HG03457 (cell line): Measurements from ENCODE around the gene DUSP2.

ENCODE experiments used
- ATAC-seq: cut with Tn5 transposase; IDR thresholded peaks from one replicate; pipeline ENCODE4 v1.9.1; 2021; ENCODE audit warnings: moderate number of reproducible peaks; ENCODE audit not compliant: unreplicated experiment

DUSP2 gene

GRCh38 chr2:96135171-96135570 lies 10.1 kb downstream of the DUSP2 start:
- ATAC-seq = no peak

GRCh38 chr2:96134421-96134820 lies 10.8 kb downstream of the DUSP2 start:
- ATAC-seq = no peak

DNA sequence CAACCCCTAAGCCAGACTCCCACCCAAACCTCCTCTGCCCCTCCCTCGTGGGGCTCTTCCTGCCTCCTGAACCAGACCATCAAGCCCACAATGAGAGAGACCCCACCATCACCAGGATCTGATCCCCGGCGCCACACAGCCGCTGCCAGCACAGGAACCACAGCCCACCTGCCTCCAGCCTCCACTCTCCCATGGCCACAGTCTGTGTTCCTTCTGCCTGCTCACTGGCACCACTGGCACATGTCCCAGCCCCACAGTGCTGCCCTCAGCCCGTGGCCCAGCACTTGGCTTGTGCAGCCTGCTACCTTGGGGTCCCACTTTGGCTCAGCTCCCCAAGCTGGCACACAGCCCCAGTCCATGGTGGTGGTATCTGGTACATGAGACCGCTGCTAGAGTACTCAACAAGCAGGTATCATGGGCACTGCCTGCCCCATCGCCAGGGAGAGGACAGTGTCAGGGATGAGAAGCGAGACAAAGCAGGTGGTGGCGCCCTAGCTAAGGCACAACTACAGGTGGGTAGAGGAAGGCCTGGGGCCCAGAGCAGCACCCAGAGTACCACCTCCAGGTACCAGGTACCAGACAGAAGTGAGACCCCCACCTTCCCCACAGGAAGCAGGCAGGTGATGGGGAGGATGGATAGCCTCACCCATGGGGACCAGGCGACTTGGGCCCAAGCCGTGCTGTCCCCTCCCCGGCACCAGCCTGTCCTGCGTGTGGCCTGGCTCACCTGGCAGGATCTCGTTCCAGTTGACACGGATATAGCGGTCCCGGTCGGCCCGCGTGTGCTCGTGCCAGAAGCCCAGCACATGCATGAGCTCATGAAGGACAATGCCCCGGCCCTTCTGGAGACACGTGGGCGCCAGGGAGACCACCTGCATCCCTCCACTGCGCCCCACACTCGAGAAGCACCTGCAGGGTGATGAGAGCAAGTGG lies 13.2 kb downstream of the DUSP2 start:
- no peak for ATAC-seq

DNA sequence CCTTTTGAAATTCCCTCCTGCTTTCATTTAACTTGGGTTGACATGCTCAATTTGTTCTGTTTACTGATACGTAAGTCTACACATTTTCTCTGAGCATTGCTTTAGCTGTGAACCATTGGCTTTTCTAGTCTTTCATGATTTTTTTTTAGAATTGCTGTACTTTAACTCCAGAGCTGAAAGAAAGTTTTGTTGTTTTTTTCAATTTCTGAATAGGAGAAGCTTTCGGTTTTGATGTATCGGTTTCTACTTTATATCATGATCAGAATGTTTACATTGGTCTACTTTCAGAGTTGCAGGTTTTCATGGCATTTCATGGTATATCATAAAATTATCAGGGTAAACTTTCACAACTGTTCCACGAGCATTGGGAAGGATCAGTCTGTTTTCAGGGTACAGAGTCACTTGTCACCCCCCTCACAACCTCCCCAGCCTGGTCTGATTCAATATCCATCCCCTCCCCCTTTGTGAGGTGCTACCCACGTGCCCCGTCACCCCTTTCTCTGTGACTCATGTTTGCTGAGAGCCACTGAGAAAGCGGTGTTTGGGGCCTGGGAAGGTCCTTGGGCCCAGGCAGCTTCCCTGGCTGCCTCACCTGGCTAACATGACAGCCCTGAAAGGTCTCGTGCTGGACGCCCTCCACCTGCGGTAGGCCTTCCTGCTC lies 14.0 kb downstream of the DUSP2 start:
- no peak for ATAC-seq

GRCh38 chr2:96130483-96130882 lies 14.8 kb downstream of the DUSP2 start:
- ATAC-seq = no peak

- ATAC-seq = no peak
These were observed 15.6 kb downstream of the DUSP2 start for GRCh38 chr2:96129528-96130120.

DNA sequence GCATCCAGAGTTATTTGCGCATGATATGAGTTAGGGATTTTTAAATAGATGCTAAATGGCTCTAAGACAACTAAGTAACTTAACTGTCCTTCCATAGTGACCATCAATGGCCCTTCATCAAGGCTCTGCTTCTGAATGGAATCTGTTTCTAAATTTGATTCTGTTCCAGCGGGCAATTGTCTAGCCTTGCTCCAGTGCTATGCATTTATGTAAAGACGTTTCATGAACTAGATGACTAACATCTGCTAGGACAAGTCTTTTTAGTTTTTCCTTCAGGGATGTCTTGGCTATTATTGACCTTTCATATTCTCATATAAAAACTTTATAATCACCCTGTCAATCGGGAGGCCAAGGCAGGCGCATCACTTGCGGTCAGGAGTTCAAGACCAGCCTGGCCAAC lies 16.8 kb downstream of the DUSP2 start:
- no peak for ATAC-seq

GRCh38 chr2:96124406-96125265 lies 20.6 kb downstream of the DUSP2 start:
- ATAC-seq = no peak

DNA sequence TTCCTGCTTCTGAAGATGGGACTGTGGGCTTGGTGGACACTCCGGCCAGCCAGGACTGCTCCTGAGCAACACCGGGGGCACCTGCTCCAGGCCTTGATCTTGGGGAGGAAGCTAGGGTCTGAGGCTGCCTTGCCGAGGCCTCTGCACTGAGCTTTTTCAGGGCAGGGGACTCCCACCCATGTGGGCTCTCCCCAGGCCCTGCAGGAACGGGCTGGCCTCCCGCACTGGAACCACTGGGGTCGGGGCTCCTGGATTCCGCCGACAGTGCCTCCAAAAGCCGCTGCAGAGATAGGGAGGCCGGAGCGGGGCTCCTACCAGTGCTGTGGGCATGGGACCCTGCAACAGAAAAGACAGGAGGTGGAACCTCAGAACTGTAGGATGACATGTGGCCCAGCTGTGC lies 21.3 kb downstream of the DUSP2 start:
- ATAC-seq = no peak

DNA sequence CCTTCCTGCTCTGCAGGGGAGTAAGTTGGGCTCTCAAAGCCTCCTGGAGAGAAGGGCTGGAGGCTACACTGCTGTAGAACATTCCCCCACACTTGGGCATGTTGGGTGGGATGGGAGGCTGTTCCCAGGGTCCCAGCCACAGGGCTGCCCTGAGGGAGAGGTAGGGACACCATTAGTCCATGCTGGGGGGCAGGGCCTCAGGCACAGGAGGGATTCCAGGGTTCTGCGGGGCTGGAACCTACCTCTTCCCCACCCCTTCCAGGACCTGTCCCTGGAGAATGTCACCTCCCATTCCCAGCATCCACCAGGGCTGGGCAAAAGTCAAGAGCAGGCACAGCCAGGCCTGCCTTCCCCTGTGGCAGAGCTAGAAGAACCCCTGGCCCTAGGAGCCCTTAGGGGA lies 21.9 kb downstream of the DUSP2 start:
- no peak for ATAC-seq

DNA sequence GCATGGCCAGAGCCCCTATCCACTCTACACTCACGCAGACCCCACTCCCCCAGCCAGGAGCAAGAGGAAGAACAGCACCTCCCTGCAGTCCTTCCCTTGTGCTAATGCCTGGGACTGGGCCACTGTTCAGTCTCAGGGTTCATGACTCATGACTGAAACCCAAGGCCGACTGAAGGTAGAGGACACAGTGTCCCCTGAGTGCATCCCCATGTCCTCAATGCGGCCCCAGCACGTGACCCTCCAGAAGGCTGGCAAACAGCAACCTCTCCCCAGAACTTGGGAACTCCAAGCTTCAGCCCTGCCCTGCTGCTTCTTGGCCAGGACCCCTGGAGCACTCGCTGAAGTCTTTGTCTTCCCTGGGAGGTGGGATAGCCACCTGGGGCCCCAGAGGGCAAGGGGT lies 22.8 kb downstream of the DUSP2 start:
- ATAC-seq = no peak

GRCh38 chr2:96121414-96121813 lies 23.8 kb downstream of the DUSP2 start:
- no peak for ATAC-seq

- no peak for ATAC-seq
These were observed 24.2 kb downstream of the DUSP2 start for GRCh38 chr2:96120991-96121390.

DNA sequence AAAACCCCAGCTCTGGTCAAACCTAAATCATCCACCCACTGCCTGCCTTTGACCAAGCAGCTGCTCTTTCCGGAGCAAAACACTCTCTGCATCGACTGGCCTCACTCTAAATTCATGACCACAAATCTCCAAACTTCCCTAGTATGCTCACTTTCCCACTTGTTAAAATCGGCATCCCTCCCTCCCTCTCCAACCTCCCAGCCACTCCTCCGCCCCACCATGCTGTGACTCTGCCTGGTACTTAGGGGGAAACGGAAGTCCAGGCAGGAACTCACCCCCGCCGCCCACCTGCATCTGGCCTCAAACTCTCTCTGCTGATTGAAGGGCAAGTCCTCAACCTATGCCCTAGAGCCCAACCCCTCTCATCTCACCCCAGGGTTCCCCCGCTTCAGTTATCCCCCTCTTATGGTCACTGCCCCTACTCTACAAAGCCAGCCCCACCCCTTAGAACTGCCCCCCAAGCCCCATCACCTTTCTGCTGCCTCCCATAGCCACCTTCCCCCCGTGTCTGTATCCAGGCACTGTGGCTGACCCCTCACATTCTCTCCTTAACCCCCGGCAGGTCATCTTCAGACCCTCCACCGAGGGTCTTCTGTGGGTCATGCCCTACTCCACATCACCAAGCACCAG lies 25.0 kb downstream of the DUSP2 start:
- ATAC-seq = no peak

DNA sequence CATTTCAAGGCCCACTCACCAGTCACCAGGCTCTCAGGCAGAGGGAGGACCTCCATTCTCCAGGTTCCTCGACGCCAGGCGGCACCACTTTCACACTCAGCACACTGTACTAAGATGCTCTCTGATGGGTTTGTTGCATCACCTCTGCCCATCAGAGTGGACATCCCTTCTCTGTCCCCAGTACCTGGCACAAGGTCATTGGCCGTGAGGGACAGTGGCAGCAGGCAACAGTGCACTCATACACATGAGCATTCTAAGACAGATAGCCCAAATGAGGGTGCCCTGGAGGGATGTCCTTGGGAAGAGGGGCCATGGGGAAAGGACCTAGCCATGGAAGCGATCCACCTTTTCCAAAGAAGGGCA lies 25.9 kb downstream of the DUSP2 start:
- no peak for ATAC-seq

GRCh38 chr2:96118698-96119388 lies 26.4 kb downstream of the DUSP2 start:
- ATAC-seq = no peak

GRCh38 chr2:96117701-96118588 lies 27.3 kb downstream of the DUSP2 start:
- ATAC-seq = no peak

DNA sequence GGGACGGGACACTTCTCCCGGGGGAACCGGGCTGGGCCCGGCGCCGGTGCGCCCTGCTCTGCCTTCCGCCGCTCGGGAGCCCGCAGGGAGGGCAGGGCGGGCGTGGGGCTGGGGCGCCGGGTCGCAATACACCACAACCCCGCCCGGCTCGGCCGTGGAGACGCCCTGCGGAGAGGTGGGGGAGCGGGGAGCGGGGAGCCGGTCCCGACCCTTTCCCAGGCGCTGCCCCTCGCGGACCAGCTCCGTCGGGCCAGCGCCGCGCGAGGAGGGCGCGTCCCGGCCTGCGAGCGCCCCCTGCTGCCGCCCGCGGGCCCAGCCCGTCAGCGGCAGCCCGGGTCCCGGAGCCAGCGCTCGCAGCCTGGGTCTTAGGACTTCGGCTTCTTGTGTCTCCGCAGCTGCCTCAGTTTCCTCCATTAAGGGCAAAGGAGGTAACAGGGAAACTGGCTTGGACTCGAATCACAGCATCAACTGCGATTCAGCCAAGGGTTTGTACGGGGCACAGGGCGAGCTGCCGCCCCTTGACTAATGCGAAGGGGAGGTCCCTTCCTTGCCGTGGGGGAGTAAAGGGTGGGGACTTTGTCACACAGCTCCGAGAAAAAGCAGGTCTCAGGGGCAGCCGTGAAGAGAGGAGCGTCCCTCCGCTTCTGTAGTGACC lies 28.2 kb downstream of the DUSP2 start:
- ATAC-seq = no peak
